MM.1S (cell line): Measurements from ENCODE around the gene FES.

ENCODE experiments used
- CTCF ChIP-seq: fragments of 300-600 bp; sonication (generic); IDR thresholded peaks from 2 replicates; pipeline ENCODE4 v1.5.1; 2016; ENCODE audit warnings: antibody characterized with exemption, low read length, mixed read lengths
- EZH2 ChIP-seq: fragments of 300-600 bp; sonication (generic); optimal IDR thresholded peaks from 2 replicates; pipeline ENCODE3; 2017; ENCODE audit warnings: low read depth, mild to moderate bottlenecking, antibody characterized with exemption, low read length, mixed read lengths
- EZH2phosphoT487 ChIP-seq: fragments of 300-600 bp; sonication (generic); IDR thresholded peaks from 2 replicates; pipeline ENCODE4 v1.6.1; 2018; ENCODE audit warnings: antibody characterized with exemption, low read length

- TF ChIP-seq CTCF (no peak), EZH2phosphoT487 (no peak), EZH2 (no peak)
Measured at GRCh38 chr15:90905306-90906180, 21.2 kb downstream of the FES start.
